Ovary (tissue), 3 donors: Measurements from ENCODE around the gene KLK7.

Source experiments
- CTCF ChIP-seq, 3 donors: fragments of 450-650 bp in 2 of 3; fragments of 200-600 bp in 1 of 3; IDR thresholded peaks; one replicate each; pipeline versions ENCODE4 v1.5.1 to v1.8.0; 2016 to 2022; ENCODE audit warnings: antibody characterized with exemption in 3 of 3, mild to moderate bottlenecking in 1 of 3
- POLR2A ChIP-seq: fragments of 450-650 bp; IDR thresholded peaks from one replicate; pipeline ENCODE4 v1.6.1; 2017; ENCODE audit warnings: antibody characterized with exemption, mild to moderate bottlenecking, moderate library complexity
- donor health status: DM: no; HTN: no; CAD: no.

DNA sequence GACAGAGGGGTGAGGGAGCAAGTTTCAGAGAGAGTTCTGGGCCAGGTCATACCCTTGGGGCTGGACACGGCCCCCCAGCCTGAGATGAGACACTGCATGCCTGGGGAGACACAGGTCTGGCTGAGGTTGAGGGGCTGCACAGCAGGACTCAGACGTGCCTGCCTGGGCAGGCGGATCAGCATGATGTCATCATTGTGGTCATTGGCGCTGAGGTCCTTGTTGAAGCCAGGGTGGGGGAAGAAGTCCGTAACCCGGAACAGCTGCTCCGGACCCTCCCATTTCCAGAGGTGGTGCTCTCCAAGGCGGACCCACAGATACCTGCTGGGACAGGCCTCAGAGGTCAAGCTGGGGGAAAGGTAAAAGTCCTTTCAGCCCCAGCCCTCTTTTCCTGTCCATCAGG is 22.7 kb upstream of the KLK7 start:
- TF ChIP-seq POLR2A (no peak), CTCF (IDR thresholded peaks at IDR 0.05) (no peak)
